Skeletal muscle satellite cell (primary cell): ENCODE results near the gene CNOT9. TPM values are rescaled to one million over a fixed set of nuclear protein-coding genes. Genes with fewer than 3 reads are reported as not detected.
"Not testable (repeated sequence)": the region's sequence is repeated elsewhere in the genome, so short reads cannot be mapped to it uniquely, and the experiment has no call there.

Source experiments
- H3K27me3 ChIP-seq: 2 replicates; pipeline ENCODE4 v1.7.0; 2013; ENCODE audit warnings: low read length; ENCODE audit not compliant: control insufficient read depth, insufficient read depth
- H3K36me3 ChIP-seq: 2 replicates; pipeline ENCODE4 v1.7.0; 2013; ENCODE audit warnings: mild to moderate bottlenecking, control low read depth, low read length; ENCODE audit not compliant: insufficient read depth
- H3K4me1 ChIP-seq: 2 replicates; pipeline ENCODE4 v1.7.0; 2013; ENCODE audit warnings: low read length; ENCODE audit not compliant: control insufficient read depth, insufficient read depth
- H3K4me2 ChIP-seq: 2 replicates; pipeline ENCODE4 v1.7.0; 2013; ENCODE audit warnings: mild to moderate bottlenecking, low read length
- H3K4me3 ChIP-seq: 2 replicates; pipeline ENCODE4 v1.7.0; 2013; ENCODE audit warnings: low read length
- H3K9ac ChIP-seq: 2 replicates; pipeline ENCODE4 v1.7.0; 2013; ENCODE audit warnings: mild to moderate bottlenecking, low read depth, low read length, moderate library complexity
- H3K9me3 ChIP-seq: replicated peaks from 2 replicates; pipeline ENCODE4 v1.7.0; 2013; ENCODE audit warnings: mild to moderate bottlenecking, control low read depth, low read length
- total RNA-seq: library from RNA; depleted of rRNA; stranded (reverse); fragments of >200 nt; gene quantifications from 2 replicates; pipeline ENCODE4 v1.2.3, GENCODE V29; 2012; rRNA removed

The CNOT9 gene
- total RNA-seq = 70.0 and 76.9 TPM in 2 replicates

- H3K4me1 ChIP-seq = peaks cover 20% of the 10 kb centered on the region
- no peaks in the 10 kb centered on the region for H3K27me3 ChIP-seq
- peak within 1 kb of the TSS; percentile 91 for H3K4me3 ChIP-seq
- peak within 1 kb of the TSS; percentile 99 for H3K9ac ChIP-seq
- no peaks in the 10 kb centered on the region for H3K9me3 ChIP-seq
- H3K4me2 ChIP-seq = peak within 1 kb of the TSS; percentile 100
- H3K36me3 ChIP-seq = peaks cover 17% of the 10 kb centered on the region
These were observed at the start of gene CNOT9, which contains the start of gene USP37 for GRCh38 chr2:218568190-218569037. TSS of gene CNOT9 (plus strand) at chr2:218568839. CDS start at chr2:218568955, 116 bp downstream. TSS of gene USP37 (minus strand) at chr2:218568351. CDS start at chr2:218558653, 9,698 bp downstream.

- Histone ChIP-seq H3K36me3 (peaks cover 2% of the 10 kb centered on the region), H3K4me2 (no peak overlapping the region), H3K9ac (no peak overlapping the region), H3K27me3 (no peaks in the 10 kb centered on the region), H3K9me3 (no peaks in the 10 kb centered on the region), H3K4me3 (no peak overlapping the region), H3K4me1 (no peaks in the 10 kb centered on the region)
These were observed 49.8 kb upstream of the CNOT9 start for GRCh38 chr2:218518876-218519275.

- Histone ChIP-seq H3K4me1 (no peaks in the 10 kb centered on the region), H3K4me2 (no peak overlapping the region), H3K36me3 (peaks cover 21% of the 10 kb centered on the region), H3K9ac (no peak overlapping the region), H3K27me3 (no peaks in the 10 kb centered on the region), H3K4me3 (no peak overlapping the region), H3K9me3 (no peaks in the 10 kb centered on the region)
These were observed 45.0 kb upstream of the CNOT9 start for GRCh38 chr2:218523651-218524050.

GRCh38 chr2:218528409-218528808, 40.2 kb upstream of the CNOT9 start:
- not testable (repeated sequence) for H3K9me3 ChIP-seq, H3K4me1 ChIP-seq, H3K9ac ChIP-seq, H3K4me3 ChIP-seq, H3K27me3 ChIP-seq, H3K4me2 ChIP-seq
- peaks cover 55% of the 10 kb centered on the region for H3K36me3 ChIP-seq

- Histone ChIP-seq H3K9ac (no peak overlapping the region), H3K4me2 (no peak overlapping the region), H3K4me3 (no peak overlapping the region), H3K4me1 (no peaks in the 10 kb centered on the region), H3K27me3 (no peaks in the 10 kb centered on the region), H3K9me3 (no peaks in the 10 kb centered on the region), H3K36me3 (peaks cover 56% of the 10 kb centered on the region)
These were observed 38.6 kb upstream of the CNOT9 start for GRCh38 chr2:218529990-218530389.

- Histone ChIP-seq H3K4me2 (no peak overlapping the region), H3K36me3 (peaks cover 28% of the 10 kb centered on the region), H3K9ac (no peak overlapping the region), H3K4me3 (no peak overlapping the region), H3K4me1 (no peaks in the 10 kb centered on the region), H3K27me3 (no peaks in the 10 kb centered on the region), H3K9me3 (no peaks in the 10 kb centered on the region)
These were observed 31.7 kb upstream of the CNOT9 start for GRCh38 chr2:218536804-218537494.

GRCh38 chr2:218540015-218540414, 28.6 kb upstream of the CNOT9 start:
- Histone ChIP-seq H3K4me2 (no peak overlapping the region), H3K36me3 (peaks cover 32% of the 10 kb centered on the region), H3K4me1 (no peaks in the 10 kb centered on the region), H3K9ac (no peak overlapping the region), H3K9me3 (no peaks in the 10 kb centered on the region), H3K4me3 (no peak overlapping the region), H3K27me3 (no peaks in the 10 kb centered on the region)

GRCh38 chr2:218546012-218546411, 22.6 kb upstream of the CNOT9 start:
- Histone ChIP-seq H3K4me2 (no peak overlapping the region), H3K36me3 (peaks cover 32% of the 10 kb centered on the region), H3K4me3 (no peak overlapping the region), H3K9ac (no peak overlapping the region), H3K4me1 (no peaks in the 10 kb centered on the region), H3K27me3 (no peaks in the 10 kb centered on the region), H3K9me3 (no peaks in the 10 kb centered on the region)

GRCh38 chr2:218547511-218547910, 21.1 kb upstream of the CNOT9 start:
- H3K27me3 ChIP-seq = no peaks in the 10 kb centered on the region
- peaks cover 29% of the 10 kb centered on the region for H3K36me3 ChIP-seq
- no peak overlapping the region for H3K4me2 ChIP-seq
- H3K9ac ChIP-seq = no peak overlapping the region
- H3K4me3 ChIP-seq = no peak overlapping the region
- H3K4me1 ChIP-seq = no peaks in the 10 kb centered on the region
- H3K9me3 ChIP-seq = no peaks in the 10 kb centered on the region

GRCh38 chr2:218547978-218548377, 20.7 kb upstream of the CNOT9 start:
- Histone ChIP-seq H3K27me3 (no peaks in the 10 kb centered on the region), H3K36me3 (peaks cover 27% of the 10 kb centered on the region), H3K9me3 (no peaks in the 10 kb centered on the region), H3K4me2 (no peak overlapping the region), H3K4me1 (no peaks in the 10 kb centered on the region), H3K4me3 (no peak overlapping the region), H3K9ac (no peak overlapping the region)

- not testable (repeated sequence) for H3K9me3 ChIP-seq, H3K4me2 ChIP-seq, H3K4me1 ChIP-seq, H3K27me3 ChIP-seq, H3K9ac ChIP-seq, H3K4me3 ChIP-seq
- peaks cover 28% of the 10 kb centered on the region for H3K36me3 ChIP-seq
These were observed 14.4 kb upstream of the CNOT9 start for GRCh38 chr2:218554225-218554624.
